Measurements from ENCODE around the gene LEKR1.

- TF ChIP-seq EZH2 (IDR thresholded peaks at IDR 0.05; ENCODE audit: borderline replicate concordance, low read depth, low read length, severe bottlenecking) = no peak
- no peak for TF ChIP-seq CTCF (IDR thresholded peaks at IDR 0.05; ENCODE audit: borderline replicate concordance, extremely low read depth, low read length, poor library complexity, severe bottlenecking)
Measured at GRCh38 chr3:157069846-157070677, 243.9 kb downstream of the LEKR1 start.

Data from DND-41 (cell line).